Neutrophil (primary cell): ENCODE results near the gene MARCHF3.

Experiments
- H3K27ac ChIP-seq: fragments of 200-600 bp; sonication (generic); 2 replicates; pipeline ENCODE4 v1.5.1; 2016; ENCODE audit warnings: mild to moderate bottlenecking, moderate library complexity
- H3K27me3 ChIP-seq: fragments of 200-600 bp; sonication (generic); 2 replicates; pipeline ENCODE4 v1.6.0; 2016; ENCODE audit warnings: mild to moderate bottlenecking
- H3K36me3 ChIP-seq: fragments of 200-600 bp; sonication (generic); 2 replicates; pipeline ENCODE4 v1.5.1; 2017
- H3K4me1 ChIP-seq, 2 experiments: fragments of 200-600 bp in 1 of 2; sonication (generic) in 1 of 2; 1 replicate in 1 of 2; 2 replicates in 1 of 2; pipeline versions ENCODE4 v1.5.1 to v1.6.1; 2013 to 2016; ENCODE audit warnings: low read depth in 1 of 2, low read length in 1 of 2, mild to moderate bottlenecking in 1 of 2, moderate library complexity in 1 of 2; ENCODE audit not compliant: control insufficient read depth in 1 of 2, insufficient read depth in 1 of 2
- H3K4me3 ChIP-seq, 2 experiments: fragments of 200-600 bp in 1 of 2; sonication (generic) in 1 of 2; 1 replicate in 1 of 2; 2 replicates in 1 of 2; pipeline ENCODE4 v1.5.1; 2013 to 2016; ENCODE audit warnings: low read depth in 1 of 2, low read length in 1 of 2, mild to moderate bottlenecking in 1 of 2, moderate library complexity in 1 of 2
- H3K9me3 ChIP-seq: fragments of 200-600 bp; sonication (generic); 2 replicates; pipeline ENCODE4 v1.5.1; 2016
- CTCF ChIP-seq: fragments of 200-600 bp; sonication (generic); IDR thresholded peaks from 2 replicates; pipeline ENCODE4 v1.5.1; 2016; ENCODE audit warnings: antibody characterized with exemption

Gene MARCHF3

GRCh38 chr5:126826619-126827215 is 203.6 kb downstream of the MARCHF3 start:
- Histone ChIP-seq H3K36me3 (peaks cover 98% of the 10 kb centered on the region), H3K4me1 (no peaks in the 10 kb centered on the region), H3K4me3 (no peak overlapping the region), H3K27ac (peak overlapping the region; percentile 22), H3K9me3 (no peaks in the 10 kb centered on the region), H3K27me3 (no peaks in the 10 kb centered on the region)
- no peak for TF ChIP-seq CTCF

- no peaks in the 10 kb centered on the region for H3K9me3 ChIP-seq
- H3K27ac ChIP-seq = no peak overlapping the region
- H3K27me3 ChIP-seq = no peaks in the 10 kb centered on the region
- no peak overlapping the region for H3K4me3 ChIP-seq
- no peak for TF ChIP-seq CTCF
- peaks cover 32 to 37% of the 10 kb centered on the region in 2 experiments for H3K4me1 ChIP-seq
- peaks cover 62% of the 10 kb centered on the region for H3K36me3 ChIP-seq
These were observed 211.1 kb downstream of the MARCHF3 start for GRCh38 chr5:126819253-126819652.

GRCh38 chr5:126818736-126819135 is 211.6 kb downstream of the MARCHF3 start:
- TF ChIP-seq CTCF = no peak
- peaks cover 58% of the 10 kb centered on the region for H3K36me3 ChIP-seq
- H3K4me3 ChIP-seq = no peak overlapping the region
- H3K4me1 ChIP-seq = peaks cover 36 to 42% of the 10 kb centered on the region in 2 experiments
- H3K9me3 ChIP-seq = no peaks in the 10 kb centered on the region
- H3K27ac ChIP-seq = no peak overlapping the region
- no peaks in the 10 kb centered on the region for H3K27me3 ChIP-seq
